Activated CD4-positive, alpha-beta T cell treated with anti-CD3 and anti-CD28 coated beads, Interleukin-2, Interleukin-4, amounts not matched to agents 100 ng/mL and 50 ng/mL, durations not matched to agents 16 hours and 8 hours (primary cell): Measurements from ENCODE around the gene SRR.

Experiments
- DNase-seq: peaks from one replicate; pipeline ENCODE4 v3.0.0-alpha.2; 2020; ENCODE audit warnings: low spot score

The SRR gene

GRCh38 chr17:2372180-2372579 is 68.4 kb downstream of the SRR start:
- DNase-seq: no peak

GRCh38 chr17:2372681-2373080 is 68.9 kb downstream of the SRR start:
- no peak for DNase-seq

GRCh38 chr17:2373179-2373578 is 69.4 kb downstream of the SRR start:
- no peak for DNase-seq
